ENCODE measurements around the gene SETD9. TPM values are rescaled to one million over a fixed set of nuclear protein-coding genes. Genes with fewer than 3 reads are reported as not detected.

The SETD9 gene
- total RNA-seq, 1 experiment from 2014 or later, result 6.0 TPM

- no peaks in the 10 kb centered on the region for H4K20me1 ChIP-seq (ENCODE audit: low read length)
- H3F3A ChIP-seq (ENCODE audit: low read length, unreplicated experiment), result no peaks in the 10 kb centered on the region
- no peaks in the 10 kb centered on the region for H3K79me2 ChIP-seq (ENCODE audit: low read length)
- peak overlapping the region; percentile 24; the same call in 1 of the 2 replicates for H3K4me2 ChIP-seq (ENCODE audit: low read length)
- no peaks in the 10 kb centered on the region for H3K4me1 ChIP-seq (ENCODE audit: insufficient read depth, low read length)
- no peaks in the 10 kb centered on the region for H3K36me3 ChIP-seq (ENCODE audit: low read depth, low read length)
- H3K4me3 ChIP-seq (ENCODE audit: low read length), result no peak overlapping the region
- no peak overlapping the region for H3K9ac ChIP-seq (ENCODE audit: low read length)
- no peaks in the 10 kb centered on the region for H3K9me3 ChIP-seq (ENCODE audit: low read length)
- peak; percentile 56 for DNase-seq
- peak; percentile 62 for ATAC-seq
- H3K9me2 ChIP-seq (replicated peaks; ENCODE audit: low read length), result no peaks in the 10 kb centered on the region
- intact Hi-C loops (cut with micrococcal nuclease), result loop anchor here (1.0 to 10.0 kb wide), 5 partner anchors 182 to 1564 kb away; partner anchors contain the start of gene PLK2
- ChIA-PET CTCF (interaction anchor here (0.7 to 1.4 kb wide), 2 partner anchors 9 to 237 kb away, joined by 4 read pairs; no protein-coding TSS in a partner anchor), POLR2A (ENCODE audit: unreplicated experiment) (interaction anchor here (0.6 kb wide), 1 partner anchor 285 kb away, joined by 3 read pairs; no protein-coding TSS in a partner anchor)
- no peak overlapping the region for H2AFZ ChIP-seq (ENCODE audit: low read length)
- TF ChIP-seq EZH2phosphoT487 (IDR thresholded peaks at IDR 0.05; ENCODE audit: borderline replicate concordance, low read length) (no peak), EZH2 (IDR thresholded peaks at IDR 0.05; ENCODE audit: low read length, unreplicated experiment) (no peak)
- TF ChIP-seq, protein P1, sequence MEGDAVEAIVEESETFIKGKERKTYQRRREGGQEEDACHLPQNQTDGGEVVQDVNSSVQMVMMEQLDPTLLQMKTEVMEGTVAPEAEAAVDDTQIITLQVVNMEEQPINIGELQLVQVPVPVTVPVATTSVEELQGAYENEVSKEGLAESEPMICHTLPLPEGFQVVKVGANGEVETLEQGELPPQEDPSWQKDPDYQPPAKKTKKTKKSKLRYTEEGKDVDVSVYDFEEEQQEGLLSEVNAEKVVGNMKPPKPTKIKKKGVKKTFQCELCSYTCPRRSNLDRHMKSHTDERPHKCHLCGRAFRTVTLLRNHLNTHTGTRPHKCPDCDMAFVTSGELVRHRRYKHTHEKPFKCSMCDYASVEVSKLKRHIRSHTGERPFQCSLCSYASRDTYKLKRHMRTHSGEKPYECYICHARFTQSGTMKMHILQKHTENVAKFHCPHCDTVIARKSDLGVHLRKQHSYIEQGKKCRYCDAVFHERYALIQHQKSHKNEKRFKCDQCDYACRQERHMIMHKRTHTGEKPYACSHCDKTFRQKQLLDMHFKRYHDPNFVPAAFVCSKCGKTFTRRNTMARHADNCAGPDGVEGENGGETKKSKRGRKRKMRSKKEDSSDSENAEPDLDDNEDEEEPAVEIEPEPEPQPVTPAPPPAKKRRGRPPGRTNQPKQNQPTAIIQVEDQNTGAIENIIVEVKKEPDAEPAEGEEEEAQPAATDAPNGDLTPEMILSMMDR (conservative IDR thresholded peaks at IDR 0.05; ENCODE audit: low read depth, low read length), result peak; percentile 64
- no peak overlapping the region for H3K27ac ChIP-seq (ENCODE audit: low read length)
- H3K27me3 ChIP-seq (ENCODE audit: low read length), result no peaks in the 10 kb centered on the region
- no TSS peak for BruUV-seq (replicated peaks)
Measured at GRCh38 chr5:56900858-56901578, 8.4 kb upstream of the SETD9 start.

DNA sequence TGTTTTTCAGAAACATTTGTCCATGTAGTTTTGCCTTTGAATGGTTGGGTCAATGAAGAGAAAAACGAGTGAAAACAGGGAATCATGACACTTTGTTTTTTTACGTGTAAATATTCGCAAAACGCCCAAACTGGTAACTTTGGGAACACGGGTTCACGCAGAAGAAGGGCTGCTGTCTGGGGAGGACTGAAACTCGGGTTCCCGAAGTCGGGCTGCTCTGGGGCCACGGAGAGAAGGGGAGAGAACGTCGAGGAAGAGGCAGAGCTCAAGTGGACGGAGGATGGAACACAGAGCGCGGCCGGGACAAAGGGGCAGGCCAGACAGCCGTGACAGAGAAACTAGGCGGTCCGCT is 478 bp upstream of the SETD9 start:
- Histone ChIP-seq H2AFZ (ENCODE audit: low read length) (peak overlapping the region; percentile 87), H3K9me3 (ENCODE audit: low read length) (no peaks in the 10 kb centered on the region), H3F3A (ENCODE audit: low read length, unreplicated experiment) (no peaks in the 10 kb centered on the region), H3K4me1 (ENCODE audit: insufficient read depth, low read length) (peaks cover 6% of the 10 kb centered on the region), H3K9me2 (replicated peaks; ENCODE audit: low read length) (no peaks in the 10 kb centered on the region), H3K9ac (ENCODE audit: low read length) (peak overlapping the region; percentile 72), H3K36me3 (ENCODE audit: low read depth, low read length) (no peaks in the 10 kb centered on the region), H3K27me3 (ENCODE audit: low read length) (no peaks in the 10 kb centered on the region), H3K4me2 (ENCODE audit: low read length) (peak overlapping the region; percentile 95), H3K79me2 (ENCODE audit: low read length) (peaks cover 14% of the 10 kb centered on the region; the same call in 1 of the 2 replicates), H3K27ac (ENCODE audit: low read length) (peak overlapping the region; percentile 61), H4K20me1 (ENCODE audit: low read length) (no peaks in the 10 kb centered on the region), H3K4me3 (ENCODE audit: low read length) (peak overlapping the region; percentile 81)
- no peak for TF ChIP-seq EZH2phosphoT487 (IDR thresholded peaks at IDR 0.05; ENCODE audit: borderline replicate concordance, low read length)
- no peak for TF ChIP-seq EZH2 (IDR thresholded peaks at IDR 0.05; ENCODE audit: low read length, unreplicated experiment)
- TF ChIP-seq, protein P1 (conservative IDR thresholded peaks at IDR 0.05; ENCODE audit: low read depth, low read length), result no peak
- ATAC-seq (peak; percentile 61), DNase-seq (no peak)
- intact Hi-C loops (cut with micrococcal nuclease), result loop anchor here (2.0 to 10.0 kb wide), 2 partner anchors 264 to 1556 kb away; partner anchors contain the start of gene PLK2
- BruUV-seq (replicated peaks), result TSS peak; percentile 51
- POLR2A ChIA-PET (ENCODE audit: unreplicated experiment), result interaction anchor here (0.5 to 0.6 kb wide), 2 partner anchors 21 to 55 kb away, joined by 3 read pairs; no protein-coding TSS in a partner anchor
- CTCF ChIA-PET, result no interaction called here
